ENCODE results near the gene KRTAP1-1.

KRTAP1-1 gene

GRCh38 chr17:40996829-40997228, 44.4 kb downstream of the KRTAP1-1 start:
- H3K4me3 ChIP-seq (ENCODE audit: low read depth, low read length), result no peak overlapping the region
- no peak for DNase-seq (ENCODE audit: low read depth)
- no peak for TF ChIP-seq CTCF (IDR thresholded peaks at IDR 0.05; ENCODE audit: control insufficient read depth, extremely low read depth, insufficient read depth)

- no peak overlapping the region for H3K4me3 ChIP-seq (ENCODE audit: low read depth, low read length)
- no peak for TF ChIP-seq CTCF (IDR thresholded peaks at IDR 0.05; ENCODE audit: control insufficient read depth, extremely low read depth, insufficient read depth)
- no peak for DNase-seq (ENCODE audit: low read depth)
Measured at GRCh38 chr17:40995116-40995515, 46.1 kb downstream of the KRTAP1-1 start.

- peak; percentile 70 for DNase-seq (ENCODE audit: low read depth)
- no peak within 1 kb of the TSS for H3K4me3 ChIP-seq (ENCODE audit: low read depth, low read length)
- TF ChIP-seq CTCF (IDR thresholded peaks at IDR 0.05; ENCODE audit: control insufficient read depth, extremely low read depth, insufficient read depth), result no peak
Measured at GRCh38 chr17:40993839-40994238, 47.4 kb downstream of the KRTAP1-1 start, which contains the start of gene KRTAP3-3. KRTAP3-3 (minus strand) TSS chr17:40994164; CDS start chr17:40994097, 67 bp downstream.

- no peak for DNase-seq (ENCODE audit: low read depth)
- no peak overlapping the region for H3K4me3 ChIP-seq (ENCODE audit: low read depth, low read length)
- TF ChIP-seq CTCF (IDR thresholded peaks at IDR 0.05; ENCODE audit: control insufficient read depth, extremely low read depth, insufficient read depth), result no peak
Measured at GRCh38 chr17:40993084-40993483, 48.2 kb downstream of the KRTAP1-1 start.

GRCh38 chr17:40992666-40993065, 48.6 kb downstream of the KRTAP1-1 start:
- no peak overlapping the region for H3K4me3 ChIP-seq (ENCODE audit: low read depth, low read length)
- no peak for DNase-seq (ENCODE audit: low read depth)
- TF ChIP-seq CTCF (IDR thresholded peaks at IDR 0.05; ENCODE audit: control insufficient read depth, extremely low read depth, insufficient read depth), result no peak
